GM18861 (cell line): Measurements from ENCODE around the gene GFOD1.

Experiments
- ATAC-seq: cut with Tn5 transposase; IDR thresholded peaks from one replicate; pipeline ENCODE4 v1.9.1; 2021; ENCODE audit not compliant: unreplicated experiment

Gene GFOD1

GRCh38 chr6:13360671-13361540 lies 126.5 kb downstream of the GFOD1 start:
- no peak for ATAC-seq

DNA sequence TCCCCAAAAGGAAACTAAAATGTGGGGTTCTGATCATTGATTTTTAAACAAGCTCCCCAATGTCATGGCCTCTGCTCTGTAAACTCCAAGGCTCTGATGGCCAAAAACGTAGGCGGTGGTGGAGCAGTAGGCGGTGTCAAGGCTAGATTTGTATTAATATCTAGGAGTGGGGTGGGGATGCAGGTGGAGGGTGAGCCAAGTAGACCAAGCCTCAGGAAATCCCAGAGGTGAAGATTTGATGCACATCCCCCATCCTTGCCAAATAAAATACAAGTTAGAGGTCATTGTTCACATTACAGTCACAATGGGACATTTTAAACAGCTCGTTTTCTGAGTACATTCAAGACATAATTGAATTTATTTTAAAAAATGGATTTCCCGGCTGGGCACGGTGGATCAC lies 128.1 kb downstream of the GFOD1 start:
- no peak for ATAC-seq

GRCh38 chr6:13358511-13358910 lies 128.9 kb downstream of the GFOD1 start:
- ATAC-seq = no peak

DNA sequence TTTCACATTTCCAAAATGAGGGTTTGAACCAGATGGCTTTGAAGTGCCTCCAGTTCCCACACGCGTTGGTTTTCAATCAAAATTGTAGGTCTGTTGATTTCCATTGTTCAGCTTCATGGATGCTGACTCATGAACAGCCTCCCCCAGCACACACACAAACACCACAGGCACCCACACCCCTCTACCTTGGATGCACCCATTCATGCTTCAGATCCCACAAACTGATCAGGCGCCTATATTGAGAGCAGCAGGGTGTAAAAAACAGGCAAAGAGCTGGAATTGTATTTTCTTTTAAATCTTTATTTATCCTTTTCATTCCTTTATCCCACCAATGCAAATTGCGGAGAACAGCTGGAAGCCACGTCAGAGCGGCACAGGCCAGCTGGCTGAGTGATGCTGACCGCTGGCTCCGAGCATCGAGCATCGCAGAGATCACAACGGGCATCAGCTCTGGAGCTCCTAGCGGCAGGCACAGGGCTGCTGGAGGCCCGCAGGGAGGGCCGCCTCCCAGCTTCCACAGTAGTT lies 129.8 kb downstream of the GFOD1 start:
- no peak for ATAC-seq

DNA sequence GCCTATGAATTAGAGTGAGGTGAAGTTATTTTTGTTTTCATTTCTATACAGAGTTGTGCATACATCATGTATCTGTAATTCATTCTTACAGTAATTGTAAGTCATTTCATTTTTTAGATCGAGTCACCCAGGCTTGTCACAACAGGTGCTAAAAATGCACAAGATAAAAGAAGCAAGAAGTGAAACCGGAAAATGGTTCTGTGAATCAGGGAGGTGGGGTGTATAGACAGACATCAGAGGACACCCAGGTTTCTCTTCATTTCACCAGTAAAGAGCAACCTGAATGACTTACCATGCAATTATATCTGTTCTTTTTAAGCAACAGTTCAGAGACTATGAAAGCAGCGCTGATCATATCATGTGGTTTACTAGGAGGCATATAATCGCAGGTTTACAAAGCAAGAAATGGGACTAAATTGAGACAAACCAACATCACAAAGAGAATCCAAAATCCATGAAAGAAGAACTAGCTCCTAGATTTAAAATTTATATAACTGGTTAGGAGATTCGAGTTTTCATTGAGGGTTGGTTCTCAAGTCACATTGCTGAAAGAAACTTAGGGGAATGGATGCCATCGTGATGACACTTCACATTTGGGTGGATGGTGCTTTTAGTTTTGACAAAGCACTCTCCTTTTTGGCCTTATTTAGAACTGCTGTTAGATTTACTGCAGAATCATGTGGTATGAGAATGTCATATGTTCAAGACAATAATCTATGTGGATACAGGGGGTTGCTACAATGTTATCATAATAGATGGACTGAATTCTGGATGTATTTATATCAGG lies 131.2 kb downstream of the GFOD1 start:
- ATAC-seq = peak; percentile 85

GRCh38 chr6:13355043-13355945 lies 132.1 kb downstream of the GFOD1 start:
- peak; percentile 20 for ATAC-seq

- no peak for ATAC-seq
Observed at GRCh38 chr6:13354331-13355042, 132.9 kb downstream of the GFOD1 start.

DNA sequence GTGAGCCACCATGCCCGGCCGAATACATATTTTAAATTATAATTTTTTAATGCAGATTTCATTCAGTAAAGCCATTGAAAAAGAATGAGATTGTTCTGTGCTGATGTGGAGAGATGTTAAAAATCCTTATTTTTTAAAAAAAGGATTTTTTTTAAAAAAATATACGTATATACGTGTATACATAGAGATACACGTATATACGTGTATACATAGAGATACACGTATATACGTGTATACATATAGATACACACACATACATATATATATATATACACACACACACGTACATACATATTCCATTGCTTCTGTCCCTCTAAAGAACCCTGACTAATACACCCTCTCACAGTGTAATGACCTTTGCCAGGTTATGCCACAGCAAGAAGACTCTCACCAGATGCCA lies 135.2 kb downstream of the GFOD1 start:
- ATAC-seq = no peak

DNA sequence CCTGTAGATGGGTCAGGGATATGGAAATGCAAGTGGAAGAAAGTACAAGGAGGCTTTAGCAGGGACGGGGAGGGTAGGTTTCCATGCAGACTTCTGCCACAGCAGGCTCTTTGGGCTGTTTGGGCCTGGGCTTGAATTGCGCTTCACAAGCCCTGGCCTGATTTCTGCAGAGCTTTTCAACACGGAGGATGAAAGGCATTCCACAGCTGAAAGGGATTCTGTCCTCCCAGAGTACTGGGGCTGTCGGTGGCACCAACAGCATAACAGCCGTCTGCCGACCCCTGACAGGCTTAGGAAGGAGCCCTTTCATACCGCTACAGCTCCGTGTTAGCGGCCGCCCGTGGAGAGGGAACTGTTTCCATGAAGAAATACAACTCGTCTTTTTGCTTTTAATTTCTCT lies 136.1 kb downstream of the GFOD1 start:
- no peak for ATAC-seq

DNA sequence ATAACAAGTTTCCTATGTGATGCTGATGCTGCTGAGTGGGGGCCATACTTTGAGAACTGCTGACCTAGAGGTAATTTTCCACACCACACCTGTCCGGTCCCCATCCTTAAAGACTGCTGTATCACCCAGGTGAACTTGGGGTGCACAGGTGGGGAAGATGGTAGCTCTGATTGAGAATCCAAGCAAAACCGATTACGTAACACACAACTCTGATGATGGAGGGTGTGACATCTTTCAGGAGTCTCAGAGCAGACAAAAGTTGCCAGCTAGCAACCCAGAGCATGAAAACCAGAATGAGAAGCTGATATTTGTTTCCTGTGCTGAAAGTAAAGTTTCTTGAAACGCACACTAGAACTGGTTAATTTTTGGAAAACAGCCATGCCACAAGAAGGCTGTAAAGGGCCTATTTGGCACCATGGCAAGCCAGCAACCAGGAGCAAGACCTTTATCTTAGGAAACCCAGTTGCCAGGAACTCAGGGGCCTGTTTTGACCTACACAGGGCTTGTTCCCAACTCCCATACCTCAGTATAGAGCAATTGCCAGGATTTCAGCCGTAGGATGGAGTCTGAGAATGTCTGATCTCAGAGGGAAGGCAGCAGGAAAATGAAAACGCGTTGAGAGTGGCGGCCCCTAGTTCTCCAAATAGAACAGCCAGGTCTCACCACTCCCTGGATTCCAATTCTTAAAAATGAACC lies 137.4 kb downstream of the GFOD1 start:
- no peak for ATAC-seq

DNA sequence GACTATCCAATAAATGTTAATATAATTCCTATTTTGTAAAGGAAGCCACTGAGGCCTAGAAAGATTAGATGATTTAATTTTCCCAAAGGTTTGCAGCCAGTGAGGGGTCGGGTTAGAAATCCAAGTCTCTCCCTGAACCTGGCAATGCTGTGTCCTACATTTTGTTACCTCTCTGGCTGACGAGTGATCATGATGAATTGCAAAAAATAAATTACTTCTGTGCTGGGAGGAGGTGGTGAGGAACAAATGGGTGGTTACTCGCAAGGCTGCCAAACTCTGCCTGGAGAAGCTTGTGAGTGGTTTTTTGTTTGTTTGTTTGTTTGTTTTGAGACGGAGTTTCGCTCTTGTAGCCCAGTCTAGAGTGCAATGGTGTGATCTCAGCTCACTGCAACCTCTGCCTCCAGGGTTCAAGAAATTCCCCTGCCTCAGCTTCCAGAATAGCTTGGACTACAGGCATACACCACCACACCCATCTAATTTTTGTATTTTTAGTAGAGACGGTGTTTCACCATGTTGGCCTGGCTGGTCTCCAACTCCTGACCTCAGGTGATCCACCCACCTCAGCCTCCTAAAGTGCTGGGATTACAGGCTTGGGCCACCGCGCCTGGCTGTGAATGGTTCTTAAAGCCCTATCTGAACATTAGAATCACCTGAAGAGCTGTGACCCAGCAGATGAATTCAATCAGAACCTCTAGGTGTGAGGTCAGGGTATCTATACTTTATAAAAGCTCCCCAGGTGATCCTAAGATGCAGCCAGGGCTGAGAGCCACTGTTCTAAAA lies 138.9 kb downstream of the GFOD1 start:
- ATAC-seq = no peak

- ATAC-seq = no peak
Observed at GRCh38 chr6:13346245-13346644, 141.2 kb downstream of the GFOD1 start.

GRCh38 chr6:13342414-13343019 lies 144.9 kb downstream of the GFOD1 start:
- ATAC-seq = no peak

GRCh38 chr6:13339863-13340630 lies 147.4 kb downstream of the GFOD1 start:
- ATAC-seq = no peak

DNA sequence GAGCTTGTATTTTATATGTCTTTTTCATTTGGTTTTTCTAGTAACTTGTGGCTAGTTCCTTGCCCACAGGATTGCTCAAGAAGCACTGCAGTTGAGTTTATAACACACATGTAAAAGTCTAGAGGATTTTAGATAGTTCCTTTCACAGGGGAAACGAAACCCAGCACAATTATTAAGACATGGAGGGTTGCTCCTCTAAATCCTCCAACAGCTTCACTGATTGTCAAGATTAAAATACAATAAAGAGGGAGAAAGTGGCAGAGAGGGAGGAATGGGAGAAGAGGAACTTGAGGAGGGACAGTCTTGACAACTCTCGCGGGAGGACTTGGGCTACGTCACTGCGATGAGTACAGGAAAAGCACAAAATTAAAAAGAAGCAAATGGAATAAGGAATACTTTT lies 149.4 kb downstream of the GFOD1 start:
- no peak for ATAC-seq

GRCh38 chr6:13336553-13336952 lies 150.8 kb downstream of the GFOD1 start:
- no peak for ATAC-seq

- ATAC-seq = no peak
Observed at GRCh38 chr6:13334953-13335352, 152.4 kb downstream of the GFOD1 start.

GRCh38 chr6:13332349-13332706 lies 155.1 kb downstream of the GFOD1 start:
- no peak for ATAC-seq
